HepG2 (cell line): Measurements from ENCODE around the gene DMGDH. TPM values are rescaled to one million over a fixed set of nuclear protein-coding genes. Genes with fewer than 3 reads are reported as not detected.
A peak's percentile ranks its signal among the peaks of the same experiment; 100 is the strongest.

ENCODE experiments used
- ATAC-seq: fragments of 200-7000 bp; cut with Tn5 transposase; 3 replicates; pipeline ENCODE4 v1.9.1; 2020; ENCODE audit warnings: mild to moderate bottlenecking, moderate library complexity
- BruUV-seq: library from RNA; stranded (reverse); fragments of 400-500 nt; replicated peaks from 2 replicates; lab custom pipeline; 2021; lab: Mats Ljungman, UMichigan
- CTCF ChIA-PET: fragments of 300-600 bp; formaldehyde crosslinking; extraction: SDS; loops from one replicate; lab custom pipeline; 2021; ENCODE audit warnings: low total read pairs, inconsistent platforms, low intra/inter-chr PET ratio; lab: Yijun Ruan, JAX
- POLR2A ChIA-PET: fragments of 350-600 bp; sonication (Branson Sonifier 250); formaldehyde crosslinking; loops from one replicate; lab custom pipeline; 2020; ENCODE audit warnings: antibody characterized with exemption, inconsistent platforms; lab: Yijun Ruan, JAX
- DNase-seq: peaks from one replicate; pipeline ENCODE4 v3.0.0-alpha.2; 2015; ENCODE audit warnings: low spot score
- FAIRE-seq: peaks from 3 replicates; lab custom pipeline; 2011; peaks lifted over from hg19 to GRCh38; lab: Jason Lieb, UNC
- H2AFZ ChIP-seq: one replicate; pipeline ENCODE4 v1.6.1; 2011; ENCODE audit warnings: low read length, inconsistent platforms
- H3K27ac ChIP-seq: fragments of 300-600 bp; 3 replicates; pipeline ENCODE4 v1.8.0; 2011; ENCODE audit warnings: mixed run types, mild to moderate bottlenecking, mixed read lengths, low read length, inconsistent platforms; ENCODE audit not compliant: insufficient read depth; ENCODE audit errors: extremely low read length
- H3K27me3 ChIP-seq, 2 experiments: fragments of 200-600 bp in 1 of 2; 2 replicates in 1 of 2; 3 replicates in 1 of 2; pipeline versions ENCODE4 v1.6.0 to v1.8.0; 2011; ENCODE audit warnings: low read length in 2 of 2, mild to moderate bottlenecking in 2 of 2, moderate library complexity in 2 of 2, inconsistent platforms in 1 of 2; ENCODE audit not compliant: insufficient read depth in 2 of 2, control insufficient read depth in 1 of 2
- H3K36me3 ChIP-seq, 2 experiments: fragments of 200-600 bp in 1 of 2; replicated peaks in 1 of 2; 2 replicates in 1 of 2; 3 replicates in 1 of 2; pipeline versions ENCODE4 v1.5.1 to v1.8.0; 2011; ENCODE audit warnings: low read length in 2 of 2, inconsistent platforms in 1 of 2; ENCODE audit not compliant: insufficient read depth in 2 of 2, control insufficient read depth in 1 of 2
- H3K4me1 ChIP-seq: 2 replicates; pipeline ENCODE4 v1.5.1; 2012; ENCODE audit warnings: low read length, inconsistent platforms; ENCODE audit not compliant: insufficient read depth
- H3K4me2 ChIP-seq: 2 replicates; pipeline ENCODE4 v1.6.0; 2011; ENCODE audit warnings: low read depth, low read length, inconsistent platforms
- H3K4me3 ChIP-seq, 3 experiments: fragments of 200-600 bp in 1 of 3; sonication (generic), shearing (Covaris generic) in 1 of 3; replicated peaks in 1 of 3; 2 replicates each; pipeline ENCODE4 v1.5.1; 2011 to 2016; ENCODE audit warnings: low read length in 3 of 3, inconsistent platforms in 2 of 3, low read depth in 2 of 3, mild to moderate bottlenecking in 2 of 3, control low read depth in 1 of 3, mixed read lengths in 1 of 3; ENCODE audit not compliant: insufficient read depth in 1 of 3
- H3K79me2 ChIP-seq: one replicate; pipeline ENCODE4 v1.6.1; 2011; ENCODE audit warnings: low read length, inconsistent platforms; ENCODE audit not compliant: insufficient read depth
- H3K9ac ChIP-seq: 2 replicates; pipeline ENCODE4 v1.6.0; 2011; ENCODE audit warnings: mild to moderate bottlenecking, low read depth, low read length, inconsistent platforms; ENCODE audit not compliant: insufficient read depth
- H3K9me3 ChIP-seq: 2 replicates; pipeline ENCODE4 v1.5.1; 2012; ENCODE audit warnings: mild to moderate bottlenecking, low read length
- H4K20me1 ChIP-seq: 2 replicates; pipeline ENCODE4 v1.6.0; 2011; ENCODE audit warnings: inconsistent platforms, mild to moderate bottlenecking, low read length, moderate library complexity; ENCODE audit not compliant: insufficient read depth
- AGO2 ChIP-seq: fragments of 200-400 bp; formaldehyde crosslinking; optimal IDR thresholded peaks from 2 replicates; pipeline ENCODE3; 2017; ENCODE audit warnings: mild to moderate bottlenecking, low read depth, low read length, moderate library complexity
- BRD4 ChIP-seq: sonication (generic); formaldehyde crosslinking; IDR thresholded peaks from 2 replicates; pipeline ENCODE4 v1.4.0; 2020; ENCODE audit warnings: missing genetic modification reagents
- FOSL2 ChIP-seq: sonication (generic); formaldehyde crosslinking; IDR thresholded peaks from 2 replicates; pipeline ENCODE4 v1.4.0; 2020; ENCODE audit warnings: missing genetic modification reagents
- KLF11 ChIP-seq: IDR thresholded peaks from 2 replicates; pipeline ENCODE4 v1.6.1; 2016; ENCODE audit warnings: missing compliant biosample characterization
- KLF9 ChIP-seq: IDR thresholded peaks from 2 replicates; pipeline ENCODE4 v1.6.1; 2016; ENCODE audit warnings: low read depth
- MAFF ChIP-seq: IDR thresholded peaks from 2 replicates; pipeline ENCODE4 v1.6.1; 2011; ENCODE audit warnings: low read depth, low read length, improper control_type of control experiment
- MAZ ChIP-seq, 2 experiments: sonication (generic) in 1 of 2; formaldehyde crosslinking in 1 of 2; IDR thresholded peaks; 2 replicates each; pipeline versions ENCODE4 v1.5.0 to v1.6.1; 2012 to 2020; ENCODE audit warnings: low read depth in 2 of 2, mild to moderate bottlenecking in 2 of 2, borderline replicate concordance in 1 of 2, improper control_type of control experiment in 1 of 2, low read length in 1 of 2, missing genetic modification reagents in 1 of 2, moderate library complexity in 1 of 2
- MLLT10 ChIP-seq: sonication (generic); formaldehyde crosslinking; IDR thresholded peaks from 2 replicates; pipeline ENCODE4 v1.4.0; 2020; ENCODE audit warnings: missing genetic modification reagents
- NCOR1 ChIP-seq: fragments of 200-600 bp; sonication (generic); IDR thresholded peaks from 2 replicates; pipeline ENCODE4 v1.7.0; 2017; ENCODE audit warnings: antibody characterized with exemption, low read length, borderline replicate concordance
- NR2F1 ChIP-seq, 2 experiments: fragments of 450-650 bp in 1 of 2; formaldehyde crosslinking in 1 of 2; IDR thresholded peaks; 2 replicates each; pipeline versions ENCODE4 v1.5.0 to v1.6.1; 2016 to 2020; ENCODE audit warnings: mild to moderate bottlenecking in 1 of 2, missing compliant biosample characterization in 1 of 2, missing genetic modification reagents in 1 of 2, moderate library complexity in 1 of 2
- RAD21 ChIP-seq: fragments of 450-650 bp; formaldehyde crosslinking; IDR thresholded peaks from 2 replicates; pipeline ENCODE4 v1.5.0; 2020; ENCODE audit warnings: mild to moderate bottlenecking
- RNF2 ChIP-seq: fragments of 450-650 bp; conservative IDR thresholded peaks from 2 replicates; pipeline ENCODE4 v1.6.1; 2016; ENCODE audit warnings: low read depth
- STAG1 ChIP-seq: sonication (generic); formaldehyde crosslinking; IDR thresholded peaks from 2 replicates; pipeline ENCODE4 v1.4.0; 2020; ENCODE audit warnings: missing genetic modification reagents
- TEAD3 ChIP-seq: optimal IDR thresholded peaks from 2 replicates; pipeline ENCODE3; 2016; ENCODE audit warnings: borderline replicate concordance
- TFAP4 ChIP-seq: sonication (generic); IDR thresholded peaks from 2 replicates; pipeline ENCODE4 v1.6.1; 2016; ENCODE audit warnings: low read depth, borderline replicate concordance
- TOPORS ChIP-seq: sonication (generic); formaldehyde crosslinking; IDR thresholded peaks from 2 replicates; pipeline ENCODE4 v1.8.0; 2023; ENCODE audit warnings: mild to moderate bottlenecking, missing genetic modification reagents
- ZFX ChIP-seq: sonication (generic); formaldehyde crosslinking; IDR thresholded peaks from 2 replicates; pipeline ENCODE4 v1.4.0; 2020; ENCODE audit warnings: mild to moderate bottlenecking, low read depth, missing genetic modification reagents, moderate library complexity
- ZMAT3 ChIP-seq: sonication (generic); formaldehyde crosslinking; conservative IDR thresholded peaks from 2 replicates; pipeline ENCODE4 v1.7.0; 2021; ENCODE audit warnings: missing genetic modification reagents
- ZNF124 ChIP-seq: sonication (generic); formaldehyde crosslinking; IDR thresholded peaks from 2 replicates; pipeline ENCODE4 v1.4.0; 2020; ENCODE audit warnings: missing genetic modification reagents
- ZNF230 ChIP-seq: sonication (generic); formaldehyde crosslinking; IDR thresholded peaks from 2 replicates; pipeline ENCODE4 v1.4.0; 2020; ENCODE audit warnings: mild to moderate bottlenecking, missing genetic modification reagents
- ZNF263 ChIP-seq: sonication (generic); formaldehyde crosslinking; IDR thresholded peaks from 2 replicates; pipeline ENCODE4 v1.4.0; 2020; ENCODE audit warnings: missing genetic modification reagents
- ZNF441 ChIP-seq: sonication (generic); formaldehyde crosslinking; IDR thresholded peaks from 2 replicates; pipeline ENCODE4 v1.7.0; 2021; ENCODE audit warnings: missing genetic modification reagents, borderline replicate concordance
- ZNF501 ChIP-seq: sonication (generic); formaldehyde crosslinking; IDR thresholded peaks from 2 replicates; pipeline ENCODE4 v1.5.1; 2020; ENCODE audit warnings: mild to moderate bottlenecking, moderate library complexity, missing genetic modification reagents
- ZNF563 ChIP-seq: sonication (generic); formaldehyde crosslinking; IDR thresholded peaks from 2 replicates; pipeline ENCODE4 v1.8.0; 2022; ENCODE audit warnings: mild to moderate bottlenecking, moderate library complexity, missing genetic modification reagents
- WGBS: methylation state at CpG from one replicate; pipeline ENCODE4 v1.1.6; 2017; ENCODE audit warnings: low lambda C conversion rate; 5-methylcytosine and 5-hydroxymethylcytosine counted together
- in situ Hi-C: cut with HindIII; loops from 2 replicates; pipeline ENCODE4 v1.10.0; 2017; ENCODE audit warnings: low pct_unique_long_range_greater_than_20kb; ENCODE audit not compliant: extremely low pct_ligation_motif_present
- intact Hi-C: fragments of 100-400 bp; cut with micrococcal nuclease; formaldehyde crosslinking; loops from one replicate; pipeline ENCODE4 v1.10.0; 2022; ENCODE audit not compliant: unreplicated experiment
- polyA plus RNA-seq, 8 experiments: library from polyadenylated mRNA; depleted of rRNA in 3 of 8; stranded (reverse) in 7 of 8; unstranded in 1 of 8; fragments of >200 nt; fragmentation: Illumina TruSeq in 4 of 8; extraction: Trizol in 4 of 8; gene quantifications; 2 replicates each; pipeline versions ENCODE4 v1.2.1 to v1.2.3, GENCODE V29; 2011 to 2016; ENCODE audit warnings: low read depth in 4 of 8, missing spikeins in 1 of 8, mixed read lengths in 1 of 8; ENCODE audit not compliant: insufficient read depth in 1 of 8
- total RNA-seq, 5 experiments: library from RNA; depleted of rRNA; stranded (reverse); fragments of >200 nt; fragmentation: Illumina TruSeq; extraction: Trizol; gene quantifications; 2 replicates each; pipeline ENCODE4 v1.2.3, GENCODE V29; 2016; ENCODE audit warnings: low read depth in 1 of 5

DMGDH gene
- total and polyA plus RNA-seq, 2 of the 13 experiments (the other 11 are each of a cell fraction or from before 2014, with no cell fraction given): 3.6 to 7.9 TPM

GRCh38 chr5:78985116-78985724, 84.3 kb downstream of the DMGDH start, which contains the start of gene ARSB (continued):
- TF ChIP-seq MAZ (IDR thresholded peaks at IDR 0.05; ENCODE audit: borderline replicate concordance, low read depth, low read length) (no peak), MAZ (CRISPR knock-in tag; IDR thresholded peaks at IDR 0.05; ENCODE audit: low read depth) (no peak), ZNF230 (CRISPR knock-in tag) (no peak), AGO2 (peak; percentile 96), NR2F1 (CRISPR knock-in tag; IDR thresholded peaks at IDR 0.05) (no peak), KLF9 (CRISPR knock-in tag) (no peak), TOPORS (0 out of 2 replicates have a peak, but pooled peaks have one; percentile 7)

DNA sequence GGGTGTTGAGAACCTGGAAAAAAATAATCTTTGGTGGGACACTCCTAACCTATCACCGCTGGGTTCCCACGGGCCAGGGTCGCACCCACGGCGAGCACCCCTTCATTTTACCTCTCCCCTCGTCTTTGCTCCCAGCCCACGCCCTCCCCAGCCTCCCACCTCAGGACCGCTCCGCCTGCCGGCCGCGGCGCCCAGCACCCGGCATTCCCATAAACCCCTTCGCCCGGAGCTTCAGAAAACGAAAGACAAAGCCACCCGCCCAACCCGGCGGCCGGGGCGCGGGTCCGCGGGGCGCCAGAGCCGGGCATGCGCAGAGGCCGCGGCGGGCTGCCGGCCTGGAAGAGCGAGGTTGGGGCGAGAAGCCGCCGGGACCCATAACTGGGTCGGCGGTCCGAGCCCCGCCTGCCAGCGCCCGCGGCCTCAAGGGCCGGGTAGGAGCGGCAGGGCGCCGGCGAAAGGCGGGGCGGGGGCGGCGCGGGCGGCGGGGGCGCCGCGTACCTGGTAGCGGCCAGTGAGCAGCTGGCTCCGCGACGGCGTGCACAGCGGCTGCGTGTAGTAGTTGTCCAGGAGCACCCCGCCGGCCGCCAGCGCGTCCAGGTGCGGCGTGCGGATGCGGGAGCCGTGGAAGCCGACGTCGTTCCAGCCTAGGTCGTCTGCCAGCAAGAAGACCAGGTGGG, 84.9 kb downstream of the DMGDH start:
- no TSS peak for BruUV-seq
- in situ Hi-C loops: no loop called here
- TF ChIP-seq BRD4 (CRISPR knock-in tag) (peak; percentile 50; the same call in 1 of the 2 replicates), RAD21 (peak; percentile 35; the same call in 1 of the 2 replicates), MLLT10 (no peak), ZNF563 (CRISPR knock-in tag) (peak; percentile 94; the same call in 1 of the 2 replicates), STAG1 (CRISPR knock-in tag) (no peak), KLF11 (CRISPR knock-in tag) (no peak), ZNF501 (CRISPR knock-in tag) (0 out of 2 replicates have a peak, but pooled peaks have one; percentile 9), NR2F1 (CRISPR knock-in tag; IDR thresholded peaks at IDR 0.05) (no peak), MAFF (no peak), RNF2 (no peak), ZNF263 (no peak), TEAD3 (CRISPR knock-in tag) (no peak), TFAP4 (no peak; the same call in 1 of the 2 replicates), FOSL2 (0 out of 2 replicates have a peak, but pooled peaks have one; percentile 18), ZNF441 (CRISPR knock-in tag) (no peak), ZMAT3 (CRISPR knock-in tag) (no peak), ZNF124 (CRISPR knock-in tag) (no peak), NCOR1 (peak; percentile 49; the same call in 1 of the 2 replicates), ZFX (CRISPR knock-in tag) (no peak)

More for the DNA sequence above, 84.9 kb downstream of the DMGDH start:
- Histone ChIP-seq H3K27ac (peak overlapping the region; percentile 99), H3K27me3 (no peaks in the 10 kb centered on the region; a peak in 1 of 5 replicates), H4K20me1 (peaks cover 3% of the 10 kb centered on the region; the same call in 1 of the 2 replicates), H3K9ac (peak overlapping the region; percentile 98), H3K4me2 (peak overlapping the region; percentile 80), H3K36me3 (no peaks in the 10 kb centered on the region), H2AFZ (no peak overlapping the region), H3K4me1 (peaks cover 57% of the 10 kb centered on the region), H3K9me3 (no peaks in the 10 kb centered on the region), H3K4me3 (peak overlapping the region; percentile 52 to 93 (median 88)), H3K79me2 (peaks cover 36% of the 10 kb centered on the region)
- POLR2A ChIA-PET: interaction anchor here (1.0 to 3.9 kb wide), 13 partner anchors 10 to 466 kb away, joined by 3 to 46 read pairs (median 4); partner anchors contain the start of genes BHMT2 and DMGDH
- intact Hi-C loops: loop anchor here (10.0 kb wide), 1 partner anchor 340 kb away; the partner anchor contains the start of gene LHFPL2
- ATAC-seq (peak; percentile 67), DNase-seq (peak; percentile 79), FAIRE-seq (no peak)
- WGBS: under 1% methylated on average over 42 of the region's 79 CpGs
- CTCF ChIA-PET: no interaction called here
